ENCODE measurements around the gene MYH16.

- no peak for TF ChIP-seq CTCF (IDR thresholded peaks at IDR 0.05; ENCODE audit: poor library complexity, severe bottlenecking)
- no peak for TF ChIP-seq RAD21 (conservative IDR thresholded peaks at IDR 0.05)
- no peak for TF ChIP-seq REST (IDR thresholded peaks at IDR 0.05; ENCODE audit: borderline replicate concordance)
- TF ChIP-seq EP300 (conservative IDR thresholded peaks at IDR 0.05; ENCODE audit: poor library complexity, severe bottlenecking): no peak
- TF ChIP-seq EZH2 (IDR thresholded peaks at IDR 0.05; ENCODE audit: borderline replicate concordance, insufficient read depth, low read length, poor library complexity, severe bottlenecking): no peak
- no peak for TF ChIP-seq POLR2AphosphoS5 (IDR thresholded peaks at IDR 0.05)
- TF ChIP-seq MXI1 (conservative IDR thresholded peaks at IDR 0.05; ENCODE audit: poor library complexity, severe bottlenecking): no peak
These were observed 11.0 kb upstream of the MYH16 start for GRCh38 chr7:99261646-99262045.

All from neural cell (in vitro differentiated cells).